Activated naive CD4-positive, alpha-beta T cell treated with anti-CD3 and anti-CD28 coated beads, Interleukin-2, amount 50 U/mL, for 24 hours (primary cell): Measurements from ENCODE around the gene NRDC.

ENCODE experiments used
- H3K27ac Mint-ChIP-seq: one replicate; pipeline ENCODE4 v1.8.0; 2021; ENCODE audit warnings: mild to moderate bottlenecking, mixed read lengths
- H3K27me3 Mint-ChIP-seq: one replicate; pipeline ENCODE4 v1.8.0; 2021; ENCODE audit warnings: mixed read lengths
- H3K36me3 Mint-ChIP-seq: one replicate; pipeline ENCODE4 v1.8.0; 2021; ENCODE audit warnings: mixed read lengths
- H3K4me1 Mint-ChIP-seq: one replicate; pipeline ENCODE4 v1.8.0; 2021; ENCODE audit warnings: mixed read lengths
- H3K4me3 Mint-ChIP-seq: one replicate; pipeline ENCODE4 v1.8.0; 2021; ENCODE audit warnings: mild to moderate bottlenecking, mixed read lengths
- H3K9me3 Mint-ChIP-seq: one replicate; pipeline ENCODE4 v1.8.0; 2021; ENCODE audit warnings: mixed read lengths

Gene NRDC

DNA sequence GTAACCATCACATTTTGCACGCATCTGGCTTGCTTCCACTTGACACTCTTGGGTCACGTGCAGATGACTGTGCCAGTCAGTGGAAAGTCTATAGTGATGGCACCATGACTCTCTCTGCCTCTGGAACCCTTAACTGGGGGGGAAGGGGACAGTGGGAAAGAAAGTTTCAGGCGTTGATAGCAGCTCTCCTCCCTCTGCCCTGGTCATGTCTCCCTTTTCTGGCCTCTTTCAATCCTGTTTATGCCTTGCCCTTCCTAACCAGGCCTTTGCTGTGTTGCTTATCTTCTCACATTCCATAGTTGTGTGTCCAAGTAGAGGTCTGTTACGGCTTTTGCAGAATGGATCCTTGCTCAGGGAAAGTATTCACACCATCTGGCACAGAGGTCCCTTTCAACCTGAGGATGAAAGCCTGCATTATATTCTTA lies 93.5 kb downstream of the NRDC start:
- Mint-ChIP-seq H3K27me3 (no peaks in the 10 kb centered on the region), H3K36me3 (peaks cover 20% of the 10 kb centered on the region), H3K4me3 (no peak overlapping the region), H3K4me1 (no peaks in the 10 kb centered on the region), H3K27ac (no peak overlapping the region), H3K9me3 (no peaks in the 10 kb centered on the region)

DNA sequence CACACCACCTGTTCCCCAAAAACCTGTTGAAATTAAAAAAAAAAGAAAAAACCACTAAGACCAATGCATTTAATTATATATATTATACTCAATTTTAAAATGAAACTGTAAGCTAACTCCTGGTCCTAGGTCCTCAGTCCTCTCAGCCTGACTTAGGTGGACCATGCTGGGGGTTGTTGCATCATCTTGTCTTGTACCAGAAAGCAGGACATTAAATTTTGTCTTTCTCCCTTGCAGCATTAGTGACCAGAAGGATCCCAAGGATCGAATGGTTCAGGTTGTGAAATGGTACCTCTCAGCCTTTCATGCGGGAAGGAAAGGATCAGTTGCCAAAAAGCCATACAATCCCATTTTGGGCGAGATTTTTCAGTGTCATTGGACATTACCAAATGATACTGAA lies 97.6 kb downstream of the NRDC start:
- no peak overlapping the region for H3K4me3 Mint-ChIP-seq
- no peaks in the 10 kb centered on the region for H3K9me3 Mint-ChIP-seq
- H3K36me3 Mint-ChIP-seq: peaks cover 12% of the 10 kb centered on the region
- peaks cover 3% of the 10 kb centered on the region for H3K4me1 Mint-ChIP-seq
- H3K27me3 Mint-ChIP-seq: no peaks in the 10 kb centered on the region
- H3K27ac Mint-ChIP-seq: no peak overlapping the region

DNA sequence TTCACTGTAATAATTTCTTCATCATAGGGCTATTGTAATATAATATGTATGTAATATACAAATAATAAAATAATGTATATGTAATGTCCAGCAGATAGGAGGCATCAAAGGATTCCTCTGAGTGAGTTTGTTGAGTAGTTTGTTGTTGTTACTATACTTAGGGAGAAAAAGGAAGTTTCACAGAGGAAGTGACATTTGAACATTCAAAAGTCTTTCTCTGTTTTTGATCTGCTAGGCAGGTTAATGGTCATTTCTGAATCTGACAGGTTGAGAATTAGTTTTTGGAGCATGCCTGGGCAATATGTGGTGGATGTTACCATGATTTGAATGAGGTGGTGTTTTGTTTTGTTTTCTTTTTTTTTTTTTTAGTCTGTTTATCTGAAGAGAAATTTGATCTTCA lies 102.1 kb downstream of the NRDC start:
- no peak overlapping the region for H3K4me3 Mint-ChIP-seq
- H3K27ac Mint-ChIP-seq: peak overlapping the region; percentile 37
- no peaks in the 10 kb centered on the region for H3K27me3 Mint-ChIP-seq
- H3K4me1 Mint-ChIP-seq: peaks cover 17% of the 10 kb centered on the region
- peaks cover 14% of the 10 kb centered on the region for H3K36me3 Mint-ChIP-seq
- no peaks in the 10 kb centered on the region for H3K9me3 Mint-ChIP-seq

DNA sequence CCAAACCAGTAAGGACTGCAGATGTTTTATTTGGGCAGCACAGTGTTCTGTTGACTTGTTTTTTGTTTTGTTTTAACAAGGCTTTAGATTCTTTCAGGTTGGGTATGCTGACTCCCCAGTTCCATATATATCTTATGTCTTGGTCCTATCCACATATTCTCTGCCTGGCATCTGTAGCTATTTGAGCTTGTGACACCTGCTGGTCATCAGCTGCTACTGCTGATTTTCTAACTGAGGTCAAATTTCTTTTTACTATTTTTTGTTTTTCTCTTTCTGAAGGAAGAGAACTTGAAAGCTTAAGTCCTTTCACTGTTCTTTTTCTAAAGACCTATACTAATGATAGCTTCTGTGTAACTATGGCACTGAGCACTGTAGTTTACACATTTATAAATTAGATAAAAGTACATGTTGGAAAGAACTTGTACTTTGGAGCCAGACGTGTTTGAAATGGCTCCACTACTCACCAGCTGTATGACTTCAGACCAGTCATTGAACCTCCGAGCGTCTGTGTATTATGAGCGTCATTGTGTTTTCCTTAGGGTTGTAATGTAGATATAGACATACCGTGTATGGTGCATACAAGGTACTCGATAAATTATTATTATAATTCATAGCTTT lies 109.4 kb downstream of the NRDC start:
- Mint-ChIP-seq H3K4me1 (peaks cover 17% of the 10 kb centered on the region), H3K4me3 (no peak overlapping the region), H3K27me3 (no peaks in the 10 kb centered on the region), H3K9me3 (no peaks in the 10 kb centered on the region), H3K36me3 (peaks cover 11% of the 10 kb centered on the region), H3K27ac (no peak overlapping the region)

DNA sequence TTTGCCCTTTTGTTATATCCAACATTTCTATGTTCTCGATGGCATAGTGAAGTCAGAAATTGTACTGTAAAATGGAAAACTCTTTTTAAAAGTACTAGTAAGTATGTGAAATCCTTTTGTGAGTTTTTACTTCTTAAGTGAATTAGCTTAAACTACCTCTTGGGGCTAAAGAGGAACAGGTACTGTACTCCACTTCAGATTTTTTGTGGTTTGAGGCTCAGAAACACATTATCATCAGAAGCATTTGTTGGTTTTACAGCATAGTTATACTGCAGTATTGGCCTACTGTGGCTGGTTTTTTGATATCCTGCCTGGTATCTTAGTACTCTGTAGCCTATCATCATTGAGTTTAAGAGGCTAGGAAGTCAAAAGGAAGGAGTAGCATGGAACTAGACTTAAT lies 117.2 kb downstream of the NRDC start:
- Mint-ChIP-seq H3K27ac (peak overlapping the region; percentile 11), H3K4me3 (no peak overlapping the region), H3K9me3 (no peaks in the 10 kb centered on the region), H3K36me3 (peaks cover 7% of the 10 kb centered on the region), H3K27me3 (no peaks in the 10 kb centered on the region), H3K4me1 (peaks cover 15% of the 10 kb centered on the region)

DNA sequence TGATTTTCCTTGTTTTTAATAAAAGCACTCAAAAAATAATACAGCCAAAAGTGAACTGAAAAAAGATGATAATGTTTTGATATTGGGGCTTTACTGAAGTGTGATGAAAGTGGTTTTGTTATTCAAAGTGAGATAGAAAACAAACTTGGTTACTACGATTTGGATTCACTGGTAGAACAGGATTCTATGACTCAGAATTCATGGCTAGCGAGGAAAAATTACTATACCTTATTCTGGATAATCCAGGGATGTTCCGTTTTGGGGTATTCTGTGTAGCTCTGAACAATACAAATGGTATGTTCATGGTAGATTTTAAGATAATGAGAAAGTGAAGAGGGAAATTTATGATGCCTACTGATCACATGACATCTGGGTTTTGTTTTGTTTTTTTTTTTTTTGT lies 117.7 kb downstream of the NRDC start:
- Mint-ChIP-seq H3K27me3 (no peaks in the 10 kb centered on the region), H3K9me3 (no peaks in the 10 kb centered on the region), H3K4me3 (no peak overlapping the region), H3K36me3 (peaks cover 7% of the 10 kb centered on the region), H3K4me1 (peaks cover 15% of the 10 kb centered on the region), H3K27ac (no peak overlapping the region)

DNA sequence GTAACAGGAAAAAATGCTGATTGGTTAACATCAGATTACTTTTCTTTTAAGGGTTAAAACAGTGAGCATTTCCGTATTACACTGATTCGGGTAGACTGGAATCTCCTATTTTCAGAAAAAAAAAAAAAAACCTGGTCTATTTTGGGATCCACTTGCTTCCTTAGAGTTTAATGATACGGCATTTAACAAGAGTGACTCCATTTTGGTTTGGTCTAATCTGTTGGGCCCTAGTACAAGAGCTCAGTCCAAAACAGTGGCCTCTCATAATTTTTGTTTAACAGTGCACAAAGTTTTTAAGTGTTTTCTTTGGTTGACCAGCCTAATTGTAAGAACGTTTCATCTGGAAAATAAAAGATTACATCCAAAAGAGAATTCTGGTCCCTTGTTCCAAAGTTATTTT lies 120.2 kb downstream of the NRDC start:
- Mint-ChIP-seq H3K9me3 (no peaks in the 10 kb centered on the region), H3K4me1 (peaks cover 19% of the 10 kb centered on the region), H3K36me3 (peaks cover 9% of the 10 kb centered on the region), H3K27ac (no peak overlapping the region), H3K27me3 (no peaks in the 10 kb centered on the region), H3K4me3 (no peak overlapping the region)

DNA sequence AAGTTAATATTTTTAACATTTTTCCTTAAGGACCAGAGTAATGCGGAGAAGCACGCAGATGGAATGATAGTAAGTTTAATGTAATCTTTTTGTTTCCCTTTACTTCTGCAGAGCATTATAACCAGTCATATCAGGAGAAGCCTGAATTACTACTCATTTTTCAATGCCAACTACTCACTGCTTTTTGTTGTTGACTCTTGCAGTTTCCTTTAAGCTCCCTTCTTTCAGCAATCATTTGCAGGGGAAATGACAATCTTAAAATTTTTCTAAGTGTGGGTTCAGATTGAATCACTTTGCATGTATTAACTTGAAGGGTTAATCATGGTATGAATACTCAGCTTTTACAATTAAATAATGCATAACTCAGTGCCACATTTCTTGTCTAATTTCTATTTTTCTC lies 122.2 kb downstream of the NRDC start:
- H3K9me3 Mint-ChIP-seq: no peaks in the 10 kb centered on the region
- peaks cover 19% of the 10 kb centered on the region for H3K4me1 Mint-ChIP-seq
- no peak overlapping the region for H3K27ac Mint-ChIP-seq
- no peaks in the 10 kb centered on the region for H3K27me3 Mint-ChIP-seq
- H3K4me3 Mint-ChIP-seq: no peak overlapping the region
- peaks cover 16% of the 10 kb centered on the region for H3K36me3 Mint-ChIP-seq

DNA sequence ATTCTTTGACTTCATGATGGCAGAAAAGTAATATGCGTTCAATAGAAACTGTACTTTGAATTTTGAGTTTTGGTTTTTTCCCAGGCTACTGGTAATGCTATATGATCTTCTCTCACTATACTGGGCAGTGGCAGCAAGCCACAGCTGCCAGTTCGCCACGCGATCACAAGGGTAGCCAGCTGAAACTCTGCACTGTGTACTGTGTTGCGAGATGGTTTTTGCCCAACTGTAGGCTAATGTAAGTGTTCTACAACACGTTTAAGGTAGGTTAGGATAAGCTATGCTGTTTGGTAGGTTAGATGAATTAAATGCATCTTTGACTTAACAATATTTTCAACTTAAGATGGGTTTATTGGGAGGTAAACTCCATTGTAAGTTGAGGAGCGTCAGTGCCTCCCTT lies 123.1 kb downstream of the NRDC start:
- no peaks in the 10 kb centered on the region for H3K9me3 Mint-ChIP-seq
- H3K27me3 Mint-ChIP-seq: no peaks in the 10 kb centered on the region
- H3K4me3 Mint-ChIP-seq: no peak overlapping the region
- H3K36me3 Mint-ChIP-seq: peaks cover 15% of the 10 kb centered on the region
- no peak overlapping the region for H3K27ac Mint-ChIP-seq
- H3K4me1 Mint-ChIP-seq: peaks cover 13% of the 10 kb centered on the region

DNA sequence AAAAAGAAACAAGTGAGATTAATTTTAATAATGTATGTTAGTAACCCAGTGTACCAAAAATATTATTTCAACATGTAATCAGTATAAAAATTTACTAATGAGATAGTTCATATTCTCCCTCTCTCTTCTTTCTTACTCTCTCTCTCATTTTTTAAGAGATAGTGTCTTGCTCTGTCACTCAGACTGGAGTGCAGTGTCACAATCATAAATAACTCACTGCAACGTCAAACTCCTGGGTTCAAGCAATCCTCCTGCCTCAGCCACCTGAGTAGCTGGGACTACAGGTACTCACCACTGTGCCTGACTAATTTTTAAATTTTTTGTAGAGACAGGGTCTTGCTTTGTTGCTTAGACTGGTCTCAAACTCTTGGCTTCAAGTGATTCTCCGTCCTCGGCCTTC lies 123.9 kb downstream of the NRDC start:
- Mint-ChIP-seq H3K9me3 (no peaks in the 10 kb centered on the region), H3K27me3 (no peaks in the 10 kb centered on the region), H3K4me3 (no peak overlapping the region), H3K27ac (no peak overlapping the region), H3K4me1 (peaks cover 6% of the 10 kb centered on the region), H3K36me3 (peaks cover 15% of the 10 kb centered on the region)

DNA sequence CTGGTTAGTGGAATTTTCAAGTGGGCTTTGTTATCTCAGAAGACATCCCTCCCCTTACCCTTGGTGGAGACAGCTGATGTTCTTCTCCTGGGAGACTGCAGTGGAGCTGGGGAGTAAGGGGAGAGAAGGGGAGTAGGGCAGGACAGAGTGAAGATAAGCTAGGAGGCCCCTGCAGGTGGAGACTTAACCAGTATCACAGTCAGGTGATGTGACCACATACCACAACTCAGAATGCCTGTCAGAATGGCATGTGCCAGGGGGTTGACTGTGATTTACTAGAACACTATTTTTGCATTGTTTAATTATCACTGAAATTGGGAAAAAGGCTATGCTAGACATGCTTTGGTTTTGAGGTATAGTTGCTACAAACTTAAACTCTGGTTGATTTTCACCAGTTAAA lies 124.6 kb downstream of the NRDC start:
- Mint-ChIP-seq H3K9me3 (no peaks in the 10 kb centered on the region), H3K4me3 (no peak overlapping the region), H3K4me1 (peaks cover 4% of the 10 kb centered on the region), H3K27ac (no peak overlapping the region), H3K36me3 (peaks cover 15% of the 10 kb centered on the region), H3K27me3 (no peaks in the 10 kb centered on the region)

DNA sequence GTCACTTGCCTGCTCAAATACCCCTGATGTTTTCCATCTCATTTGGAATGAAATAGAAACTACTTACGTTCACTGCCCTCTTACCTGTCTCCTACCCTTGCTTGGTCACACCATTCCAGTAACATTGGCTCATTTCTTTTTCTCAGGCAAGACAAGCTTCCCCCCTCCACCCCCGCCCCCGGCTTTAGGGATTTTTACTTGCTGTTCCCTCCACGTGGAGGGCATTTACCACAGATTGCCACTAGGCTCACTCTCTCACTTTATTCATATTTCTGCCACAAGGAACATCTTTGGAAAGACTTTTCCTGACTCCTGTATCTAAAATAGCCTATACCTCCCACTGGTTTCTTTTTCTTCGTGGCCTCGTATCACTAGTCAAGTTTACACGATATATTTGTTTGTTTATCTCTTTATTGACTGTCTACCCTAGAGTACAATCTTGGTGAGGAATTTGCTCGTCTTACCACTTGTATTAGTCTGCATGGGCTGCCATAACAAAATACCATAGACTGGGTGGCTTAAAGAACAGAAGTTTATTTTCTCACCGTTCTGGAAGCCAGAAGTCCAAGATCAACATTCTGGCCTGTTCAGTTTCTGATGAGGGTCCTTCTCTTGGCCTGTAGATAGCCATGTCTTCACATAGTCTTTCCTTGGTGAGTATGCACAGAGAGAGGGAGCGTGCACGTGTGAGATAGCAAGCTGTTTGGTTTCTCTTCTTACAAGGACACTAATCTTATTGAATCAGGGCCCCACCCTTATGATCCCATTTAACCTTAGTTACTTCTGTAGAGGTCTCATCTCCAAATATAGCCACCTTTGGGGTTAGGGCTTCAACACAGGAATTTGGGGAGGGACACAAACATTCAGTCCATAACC lies 126.2 kb downstream of the NRDC start:
- Mint-ChIP-seq H3K27ac (peak overlapping the region; percentile 41), H3K9me3 (no peaks in the 10 kb centered on the region), H3K4me1 (peaks cover 4% of the 10 kb centered on the region), H3K4me3 (no peak overlapping the region), H3K27me3 (no peaks in the 10 kb centered on the region), H3K36me3 (peaks cover 17% of the 10 kb centered on the region)

DNA sequence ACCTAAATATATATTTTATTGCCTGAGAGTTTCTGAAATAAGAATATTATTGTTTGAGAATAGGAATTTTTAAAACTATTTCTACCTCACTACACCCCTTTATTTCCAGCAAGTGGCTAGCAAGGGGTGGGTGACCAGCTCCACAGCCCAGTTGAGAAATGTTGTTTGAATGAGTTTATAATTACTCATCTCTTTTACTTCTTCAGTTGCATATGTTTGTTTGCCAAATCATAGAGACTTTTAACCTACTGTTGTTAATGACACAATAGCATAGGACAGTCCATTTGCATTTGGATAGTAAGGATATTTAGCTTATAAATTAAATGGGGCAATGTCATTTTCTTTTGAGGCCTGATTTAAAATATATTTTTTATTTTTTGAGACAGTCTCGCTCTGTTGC lies 127.8 kb downstream of the NRDC start:
- Mint-ChIP-seq H3K4me1 (peaks cover 4% of the 10 kb centered on the region), H3K4me3 (no peak overlapping the region), H3K9me3 (no peaks in the 10 kb centered on the region), H3K36me3 (peaks cover 17% of the 10 kb centered on the region), H3K27me3 (no peaks in the 10 kb centered on the region), H3K27ac (no peak overlapping the region)

DNA sequence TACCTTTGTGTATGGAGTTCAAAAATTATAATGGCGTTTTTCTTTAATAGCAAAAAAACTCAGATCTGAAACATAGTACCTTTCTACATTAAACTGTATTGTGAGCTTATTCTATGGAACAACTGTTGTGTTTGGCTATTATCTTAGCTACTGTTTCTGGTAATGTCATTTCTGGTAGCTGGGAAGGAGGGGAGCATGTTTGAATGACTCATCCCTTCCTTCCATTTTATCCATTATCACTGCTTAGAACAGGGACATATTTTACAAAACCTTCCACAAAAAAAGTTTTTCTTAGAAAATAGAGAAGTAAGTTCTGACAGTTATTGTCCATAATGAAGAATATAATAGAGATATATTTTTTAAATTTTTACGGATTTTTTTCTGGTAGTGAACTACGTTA lies 128.3 kb downstream of the NRDC start:
- H3K9me3 Mint-ChIP-seq: no peaks in the 10 kb centered on the region
- no peak overlapping the region for H3K27ac Mint-ChIP-seq
- H3K4me3 Mint-ChIP-seq: no peak overlapping the region
- H3K4me1 Mint-ChIP-seq: peaks cover 4% of the 10 kb centered on the region
- H3K36me3 Mint-ChIP-seq: peaks cover 17% of the 10 kb centered on the region
- no peaks in the 10 kb centered on the region for H3K27me3 Mint-ChIP-seq

DNA sequence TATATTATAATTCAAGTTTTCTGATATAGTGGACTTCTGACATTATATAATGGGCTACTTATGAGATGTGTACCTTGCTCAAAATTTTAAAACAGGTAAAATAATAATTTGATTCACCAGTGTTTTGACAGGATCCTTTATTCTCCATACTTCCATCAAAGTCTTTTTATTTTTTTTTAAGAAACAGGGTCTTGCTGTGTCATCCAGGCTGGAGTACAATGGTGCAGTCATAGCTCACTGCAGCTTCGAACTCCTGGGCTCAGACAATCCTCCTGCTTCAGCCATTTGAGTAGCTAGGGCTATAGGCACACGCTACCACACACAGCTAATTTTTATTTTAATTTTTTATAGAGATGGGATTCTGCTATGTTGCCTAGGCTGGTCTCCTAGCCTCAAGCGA lies 129.4 kb downstream of the NRDC start:
- Mint-ChIP-seq H3K4me3 (no peak overlapping the region), H3K9me3 (no peaks in the 10 kb centered on the region), H3K27me3 (no peaks in the 10 kb centered on the region), H3K27ac (no peak overlapping the region), H3K4me1 (peaks cover 15% of the 10 kb centered on the region), H3K36me3 (peaks cover 15% of the 10 kb centered on the region)

DNA sequence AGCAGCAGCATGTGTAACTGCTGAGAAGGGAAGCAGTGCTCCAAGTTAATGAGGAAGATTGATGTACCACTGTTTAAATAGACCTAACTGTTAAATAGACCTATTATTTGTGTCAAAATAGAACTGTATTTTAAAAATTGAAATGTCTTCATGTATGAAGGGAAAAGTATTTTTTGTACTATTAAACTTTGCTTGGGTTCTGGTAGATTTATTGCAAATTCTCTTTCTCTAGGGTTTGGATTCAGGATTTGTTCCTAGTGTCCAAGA lies 133.3 kb downstream of the NRDC start:
- H3K4me1 Mint-ChIP-seq: peaks cover 24% of the 10 kb centered on the region
- H3K27ac Mint-ChIP-seq: no peak overlapping the region
- no peaks in the 10 kb centered on the region for H3K27me3 Mint-ChIP-seq
- no peak overlapping the region for H3K4me3 Mint-ChIP-seq
- no peaks in the 10 kb centered on the region for H3K9me3 Mint-ChIP-seq
- H3K36me3 Mint-ChIP-seq: peaks cover 11% of the 10 kb centered on the region
